Smooth muscle cell (in vitro differentiated cells): ENCODE results near the gene MRPL19. TPM values are rescaled to one million over a fixed set of nuclear protein-coding genes. Genes with fewer than 3 reads are reported as not detected.

Experiments used
- DNase-seq: peaks from one replicate; lab custom pipeline; 2025; ENCODE audit not compliant: unreplicated experiment; lab: John Stamatoyannopoulos, UW
- H2AFZ ChIP-seq: fragments of 200-600 bp; sonication (generic); 2 replicates; pipeline ENCODE4 v1.6.0; 2016; ENCODE audit warnings: antibody characterized with exemption, low read depth, mild to moderate bottlenecking
- H3F3A ChIP-seq: fragments of 200-600 bp; sonication (generic); 2 replicates; pipeline ENCODE4 v1.6.0; 2017; ENCODE audit warnings: antibody characterized with exemption, low read depth
- H3K27ac ChIP-seq: fragments of 200-600 bp; sonication (generic); 2 replicates; pipeline ENCODE4 v1.5.1; 2016; ENCODE audit warnings: low read depth, mild to moderate bottlenecking
- H3K27me3 ChIP-seq: fragments of 200-600 bp; sonication (generic); 2 replicates; pipeline ENCODE4 v1.6.1; 2016; ENCODE audit warnings: low read depth, mild to moderate bottlenecking
- H3K36me3 ChIP-seq: fragments of 200-600 bp; sonication (generic); 2 replicates; pipeline ENCODE4 v1.5.1; 2016; ENCODE audit warnings: low read depth
- H3K4me1 ChIP-seq: fragments of 200-600 bp; sonication (generic); 2 replicates; pipeline ENCODE4 v1.5.1; 2016; ENCODE audit warnings: low read depth
- H3K4me2 ChIP-seq: fragments of 200-600 bp; sonication (generic); 2 replicates; pipeline ENCODE4 v1.6.0; 2016; ENCODE audit warnings: mild to moderate bottlenecking
- H3K4me3 ChIP-seq: fragments of 200-600 bp; sonication (generic); 2 replicates; pipeline ENCODE4 v1.5.1; 2016; ENCODE audit warnings: mild to moderate bottlenecking
- H3K79me2 ChIP-seq: fragments of 200-600 bp; sonication (generic); 2 replicates; pipeline ENCODE4 v1.6.0; 2016; ENCODE audit warnings: low read depth, mild to moderate bottlenecking
- H3K9ac ChIP-seq: fragments of 200-600 bp; sonication (generic); 2 replicates; pipeline ENCODE4 v1.6.0; 2016; ENCODE audit warnings: low read depth
- H3K9me3 ChIP-seq: fragments of 200-600 bp; sonication (generic); replicated peaks from 2 replicates; pipeline ENCODE4 v1.5.1; 2016; ENCODE audit warnings: low read depth
- H4K20me1 ChIP-seq: fragments of 200-600 bp; sonication (generic); 2 replicates; pipeline ENCODE4 v1.6.0; 2016; ENCODE audit warnings: low read depth
- CTCF ChIP-seq: fragments of 200-600 bp; sonication (generic); IDR thresholded peaks from 2 replicates; pipeline ENCODE4 v1.5.1; 2017; ENCODE audit warnings: borderline replicate concordance, mild to moderate bottlenecking, antibody characterized with exemption; ENCODE audit not compliant: insufficient read depth, poor library complexity, severe bottlenecking
- WGBS: methylation state at CpG from one replicate; pipeline ENCODE4 v1.1.7; 2016; ENCODE audit warnings: low lambda C conversion rate; 5-methylcytosine and 5-hydroxymethylcytosine counted together
- polyA plus RNA-seq: library from polyadenylated mRNA; unstranded; fragments of >200 nt; fragmentation: Nextera tagmentation; extraction: Ambion mirVana; gene quantifications from 2 replicates; pipeline ENCODE4 v1.2.1, GENCODE V29; 2016
- total RNA-seq: library from RNA; depleted of rRNA; stranded (reverse); fragments of >200 nt; gene quantifications from 2 replicates; pipeline ENCODE4 v1.2.3, GENCODE V29; 2014

MRPL19 gene
- total RNA-seq = 58.3 and 77.8 TPM in 2 replicates
- 41.6 and 45.3 TPM in 2 replicates for polyA plus RNA-seq

GRCh38 chr2:75646583-75647425 is at the start of gene MRPL19:
MRPL19 (plus strand) TSS chr2:75646783; CDS start chr2:75646808, 25 bp downstream.
- H3K79me2 ChIP-seq = peaks cover 23% of the 10 kb centered on the region
- no peaks in the 10 kb centered on the region for H3F3A ChIP-seq
- H3K36me3 ChIP-seq = peaks cover 3% of the 10 kb centered on the region
- DNase-seq = peak; percentile 16
- 2% methylated on average over 60 of the region's 60 CpGs for WGBS
- H3K27me3 ChIP-seq = no peaks in the 10 kb centered on the region
- H3K4me2 ChIP-seq = peak within 1 kb of the TSS; percentile 94
- no peak for TF ChIP-seq CTCF
- H3K9me3 ChIP-seq = no peaks in the 10 kb centered on the region
- peak within 1 kb of the TSS; percentile 96 for H3K4me3 ChIP-seq
- H3K4me1 ChIP-seq = peaks cover 8% of the 10 kb centered on the region
- peak within 1 kb of the TSS; percentile 89 for H2AFZ ChIP-seq
- H3K9ac ChIP-seq = peak within 1 kb of the TSS; percentile 87
- H3K27ac ChIP-seq = peak within 1 kb of the TSS; percentile 53
- no peaks in the 10 kb centered on the region for H4K20me1 ChIP-seq

- no peaks in the 10 kb centered on the region for H3K79me2 ChIP-seq
- no peaks in the 10 kb centered on the region for H4K20me1 ChIP-seq
- peaks cover 15% of the 10 kb centered on the region for H3K4me1 ChIP-seq
- no peaks in the 10 kb centered on the region for H3K9me3 ChIP-seq
- no peaks in the 10 kb centered on the region for H3K36me3 ChIP-seq
- WGBS = 58% methylated on average over 4 of the region's 4 CpGs
- H3K27me3 ChIP-seq = no peaks in the 10 kb centered on the region
- H3K9ac ChIP-seq = peak overlapping the region; percentile 68
- H3K4me3 ChIP-seq = no peak overlapping the region
- no peak for DNase-seq
- peaks cover 2% of the 10 kb centered on the region for H3F3A ChIP-seq
- no peak overlapping the region for H2AFZ ChIP-seq
- no peak for TF ChIP-seq CTCF
- H3K4me2 ChIP-seq = peak overlapping the region; percentile 44
- peak overlapping the region; percentile 92 for H3K27ac ChIP-seq
These were observed 49.8 kb upstream of the MRPL19 start for GRCh38 chr2:75596784-75597183.

- Histone ChIP-seq H3K4me2 (no peak overlapping the region), H3K4me3 (no peak overlapping the region), H3K27me3 (no peaks in the 10 kb centered on the region), H3K79me2 (no peaks in the 10 kb centered on the region), H3K27ac (peak overlapping the region; percentile 60), H3K9me3 (no peaks in the 10 kb centered on the region), H3F3A (peaks cover 2% of the 10 kb centered on the region), H3K36me3 (no peaks in the 10 kb centered on the region), H3K4me1 (peaks cover 15% of the 10 kb centered on the region), H3K9ac (no peak overlapping the region), H4K20me1 (no peaks in the 10 kb centered on the region), H2AFZ (no peak overlapping the region)
- no peak for TF ChIP-seq CTCF
- no peak for DNase-seq
- WGBS = 97% methylated on average over 20 of the region's 20 CpGs
These were observed 48.6 kb upstream of the MRPL19 start for GRCh38 chr2:75597949-75598348.
